Measurements from ENCODE around the gene COQ8A. TPM values are rescaled to one million over a fixed set of nuclear protein-coding genes. Genes with fewer than 3 reads are reported as not detected.
A peak's percentile ranks its signal among the peaks of the same experiment; 100 is the strongest.

COQ8A gene
- total and polyA plus RNA-seq, 2 experiments from 2014 or later: 25.2 to 37.4 TPM

GRCh38 chr1:227009937-227010336 lies 69.8 kb downstream of the COQ8A start:
- Histone ChIP-seq H3K9me2 (ENCODE audit: insufficient read depth) (no peaks in the 10 kb centered on the region), H3F3A (replicated peaks; ENCODE audit: low read depth) (no peaks in the 10 kb centered on the region), H4K20me1 (replicated peaks; ENCODE audit: insufficient read depth) (no peaks in the 10 kb centered on the region; the same call in 1 of the 2 replicates), H3K27me3 (ENCODE audit: insufficient read depth) (no peaks in the 10 kb centered on the region), H3K4me3 (no peak overlapping the region), H3K27ac (ENCODE audit: low read depth) (no peak overlapping the region), H3K79me2 (replicated peaks; ENCODE audit: insufficient read depth) (no peaks in the 10 kb centered on the region), H2AFZ (no peak overlapping the region), H3K36me3 (ENCODE audit: insufficient read depth) (no peaks in the 10 kb centered on the region), H3K4me2 (no peak overlapping the region), H3K4me1 (ENCODE audit: insufficient read depth) (no peaks in the 10 kb centered on the region)
- Mint-ChIP-seq H3K4me1 (no peaks in the 10 kb centered on the region), H3K27ac (no peak overlapping the region), H3K27me3 (ENCODE audit: insufficient read depth, low read depth, poor library complexity) (no peaks in the 10 kb centered on the region), H3K9me3 (no peaks in the 10 kb centered on the region), H3K4me3 (no peak overlapping the region), H3K36me3 (ENCODE audit: low read depth) (no peaks in the 10 kb centered on the region)
- ATAC-seq: no peak
- TF ChIP-seq STAT1 (IDR thresholded peaks at IDR 0.05; ENCODE audit: unreplicated experiment): no peak
- DNase-seq (ENCODE audit: low spot score): no peak

- ATAC-seq: no peak
- peak overlapping the region; percentile 9; the same call in 1 of the 2 replicates for H3K27ac Mint-ChIP-seq
- Histone ChIP-seq H3K36me3 (ENCODE audit: insufficient read depth) (no peaks in the 10 kb centered on the region; the same call in 1 of the 2 replicates), H3K4me3 (no peak overlapping the region), H3K79me2 (replicated peaks; ENCODE audit: insufficient read depth) (no peaks in the 10 kb centered on the region), H3F3A (replicated peaks; ENCODE audit: low read depth) (no peaks in the 10 kb centered on the region), H3K4me1 (ENCODE audit: insufficient read depth) (no peaks in the 10 kb centered on the region), H3K4me2 (no peak overlapping the region), H3K27ac (ENCODE audit: low read depth) (no peak overlapping the region), H3K27me3 (ENCODE audit: insufficient read depth) (no peaks in the 10 kb centered on the region), H3K9me2 (ENCODE audit: insufficient read depth) (no peaks in the 10 kb centered on the region), H4K20me1 (replicated peaks; ENCODE audit: insufficient read depth) (no peaks in the 10 kb centered on the region; the same call in 1 of the 2 replicates), H2AFZ (no peak overlapping the region)
- no peaks in the 10 kb centered on the region for H3K27me3 Mint-ChIP-seq (ENCODE audit: insufficient read depth, low read depth, poor library complexity)
- peaks cover 2% of the 10 kb centered on the region; the same call in 1 of the 3 replicates for H3K36me3 Mint-ChIP-seq (ENCODE audit: low read depth)
- no peaks in the 10 kb centered on the region for H3K9me3 Mint-ChIP-seq
- H3K4me1 Mint-ChIP-seq: no peaks in the 10 kb centered on the region
- H3K4me3 Mint-ChIP-seq: no peak overlapping the region
- DNase-seq (ENCODE audit: low spot score): no peak
- TF ChIP-seq ZNF114 (CRISPR knock-in tag; IDR thresholded peaks at IDR 0.05) (no peak), ETS1 (IDR thresholded peaks at IDR 0.05) (no peak), ZNF462 (CRISPR knock-in tag; IDR thresholded peaks at IDR 0.05) (no peak), NANOG (IDR thresholded peaks at IDR 0.05; ENCODE audit: borderline replicate concordance) (no peak), ZNF331 (CRISPR knock-in tag; IDR thresholded peaks at IDR 0.05; ENCODE audit: low read depth) (no peak), EZH2 (IDR thresholded peaks at IDR 0.05; ENCODE audit: low read depth, unreplicated experiment) (no peak), POLR2AphosphoS5 (IDR thresholded peaks at IDR 0.05; ENCODE audit: low read depth) (no peak), CTCF (conservative IDR thresholded peaks at IDR 0.05; ENCODE audit: low read depth in 2 of 2) (no peak), CREB1 (CRISPR knock-in tag; IDR thresholded peaks at IDR 0.05; ENCODE audit: low read depth) (no peak), JUNB (IDR thresholded peaks at IDR 0.05; ENCODE audit: unreplicated experiment) (no peak), STAT1 (IDR thresholded peaks at IDR 0.05; ENCODE audit: unreplicated experiment) (no peak), EZH2phosphoT487 (IDR thresholded peaks at IDR 0.05; ENCODE audit: unreplicated experiment) (no peak)
Observed at GRCh38 chr1:227010645-227011044, 70.6 kb downstream of the COQ8A start.
